Right lobe of liver (tissue), 6 donors: Measurements from ENCODE around the gene LRP5. TPM values are rescaled to one million over a fixed set of nuclear protein-coding genes. Genes with fewer than 3 reads are reported as not detected.
A peak's percentile ranks its signal among the peaks of the same experiment; 100 is the strongest.

Source experiments
- ATAC-seq, 4 donors: fragments of 200-7000 bp; cut with Tn5 transposase; one replicate each; pipeline ENCODE4 v1.9.1; 2020; ENCODE audit warnings: mild to moderate bottlenecking in 4 of 4, moderate library complexity in 4 of 4
- DNase-seq, 3 donors: peaks; one replicate each; pipeline ENCODE4 v3.0.0-alpha.2; 2020
- H3K27ac ChIP-seq, 3 donors: fragments of 200-600 bp; one replicate each; pipeline ENCODE4 v1.8.0; 2022
- H3K27me3 ChIP-seq, 2 donors: fragments of 200-600 bp; one replicate each; pipeline ENCODE4 v1.8.0; 2022
- H3K36me3 ChIP-seq, 4 donors: fragments of 200-600 bp; sonication (generic) in 1 of 4; one replicate each; pipeline versions ENCODE4 v1.5.1 to v1.8.0; 2017 to 2022; ENCODE audit warnings: control low read depth in 1 of 4
- H3K4me1 ChIP-seq, 4 donors: fragments of 200-600 bp; sonication (generic) in 1 of 4; one replicate each; pipeline versions ENCODE4 v1.5.1 to v1.8.0; 2017 to 2022; ENCODE audit warnings: control low read depth in 1 of 4
- H3K4me3 ChIP-seq, 3 donors: fragments of 200-600 bp; one replicate each; pipeline ENCODE4 v1.8.0; 2022
- H3K9me3 ChIP-seq, 4 donors: fragments of 200-600 bp; sonication (generic) in 1 of 4; one replicate each; pipeline versions ENCODE4 v1.5.1 to v1.8.0; 2017 to 2022; ENCODE audit warnings: control low read depth in 1 of 4
- POLR2A ChIP-seq: fragments of 450-650 bp; IDR thresholded peaks from one replicate; pipeline ENCODE4 v1.6.1; 2017; ENCODE audit warnings: antibody characterized with exemption, mild to moderate bottlenecking
- WGBS: methylation state at CpG from one replicate; pipeline ENCODE4 v1.1.6; 2018; ENCODE audit warnings: low coverage, low lambda C conversion rate; ENCODE audit not compliant: insufficient coverage; ENCODE audit errors: missing lambda C conversion rate; 5-methylcytosine and 5-hydroxymethylcytosine counted together
- intact Hi-C, 2 donors: fragments of 100-400 bp; cut with DNase I; formaldehyde crosslinking; loops; one replicate each; pipeline versions ENCODE4 v1.11.2 to v1.14.1; 2022
- total RNA-seq, 6 experiments: library from RNA; depleted of rRNA in 2 of 6; stranded (reverse); fragments of >200 nt in 2 of 6; fragmentation: NEBNext Ultra II Directional in 3 of 6; extraction: Animal tissue kit (Norgen Biotek cat#: 25700) in 3 of 6; gene quantifications; one replicate each; pipeline versions ENCODE4 v1.1.0 to v1.2.4, GENCODE V29; 2016 to 2023
- TF ChIP-seq, protein P1 (sequence below), 4 donors: fragments of 200-600 bp in 3 of 4; fragments of 450-650 bp in 1 of 4; IDR thresholded peaks; one replicate each; pipeline versions ENCODE4 v1.5.1 to v1.8.0; 2016 to 2022; ENCODE audit warnings: antibody characterized with exemption in 4 of 4, mild to moderate bottlenecking in 2 of 4
- donor health status: DM: no; HTN: yes; CAD: no.
- donor health status: DM: no; HTN: no; CAD: no.
- donor health status: DM: no; HTN: no; CAD: no.
- donor health status: DM: no; HTN: yes; CAD: no.
- donor health status: DM: no; HTN: yes; CAD: no.

Gene LRP5
- total RNA-seq, 6 experiments from 2014 or later: 74.4 to 120 (median 88.2) TPM

DNA sequence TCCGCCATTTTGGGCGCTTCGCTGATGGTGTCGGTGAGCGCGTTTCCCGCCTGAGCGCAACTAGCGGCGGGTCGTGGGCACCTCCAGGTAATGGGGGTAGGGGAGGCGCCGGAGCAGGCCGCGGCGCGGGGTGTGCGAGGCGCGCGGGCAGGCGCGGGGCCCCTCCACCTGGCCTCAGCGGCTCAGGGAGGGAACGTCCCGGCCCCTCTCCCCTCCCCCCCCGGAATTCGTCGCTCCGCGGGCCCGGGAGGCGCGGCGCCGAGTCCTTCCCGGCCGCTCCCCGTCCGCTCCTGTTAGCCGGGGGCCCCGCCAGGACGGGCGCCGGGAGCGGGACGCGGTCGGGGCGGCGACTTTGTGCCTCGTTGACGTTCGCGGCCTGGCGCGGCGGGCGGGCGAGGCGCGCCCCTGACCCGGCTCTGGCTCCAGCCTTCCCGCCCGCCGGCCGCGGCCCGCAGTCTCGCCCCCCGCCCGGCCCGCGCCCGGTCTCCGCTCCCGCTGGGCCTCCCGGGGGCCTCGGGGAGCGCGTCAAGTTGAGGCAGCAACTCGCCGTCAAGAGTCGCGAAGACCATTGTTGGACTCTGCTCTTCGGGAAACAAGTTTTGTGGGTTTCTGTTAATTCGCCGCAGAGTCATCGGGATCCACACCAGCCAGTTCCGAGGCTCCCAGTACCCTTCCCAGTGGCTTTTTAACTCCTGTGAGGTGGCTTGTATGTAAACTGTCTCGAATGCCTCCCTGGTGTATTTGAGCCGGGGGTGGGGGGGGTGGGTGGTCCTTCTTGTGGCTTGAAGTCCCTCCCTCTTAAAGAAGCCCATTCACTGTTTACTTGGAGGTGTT lies 148.6 kb downstream of the LRP5 start, which contains the start of gene PPP6R3:
Gene PPP6R3, plus strand, starts transcription at position 12 of the 834 bp plus-strand sequence. CDS start 76,913 bp downstream, outside the sequence.
- H3K27ac ChIP-seq: peak within 1 kb of the TSS; percentile 91 to 94 (median 94)
- ATAC-seq (peak; percentile 18 to 61 (median 46)), DNase-seq (peak in 1 of 3 donors; percentile 54)
- no peaks in the 10 kb centered on the region for H3K27me3 ChIP-seq
- TF ChIP-seq, protein P1, sequence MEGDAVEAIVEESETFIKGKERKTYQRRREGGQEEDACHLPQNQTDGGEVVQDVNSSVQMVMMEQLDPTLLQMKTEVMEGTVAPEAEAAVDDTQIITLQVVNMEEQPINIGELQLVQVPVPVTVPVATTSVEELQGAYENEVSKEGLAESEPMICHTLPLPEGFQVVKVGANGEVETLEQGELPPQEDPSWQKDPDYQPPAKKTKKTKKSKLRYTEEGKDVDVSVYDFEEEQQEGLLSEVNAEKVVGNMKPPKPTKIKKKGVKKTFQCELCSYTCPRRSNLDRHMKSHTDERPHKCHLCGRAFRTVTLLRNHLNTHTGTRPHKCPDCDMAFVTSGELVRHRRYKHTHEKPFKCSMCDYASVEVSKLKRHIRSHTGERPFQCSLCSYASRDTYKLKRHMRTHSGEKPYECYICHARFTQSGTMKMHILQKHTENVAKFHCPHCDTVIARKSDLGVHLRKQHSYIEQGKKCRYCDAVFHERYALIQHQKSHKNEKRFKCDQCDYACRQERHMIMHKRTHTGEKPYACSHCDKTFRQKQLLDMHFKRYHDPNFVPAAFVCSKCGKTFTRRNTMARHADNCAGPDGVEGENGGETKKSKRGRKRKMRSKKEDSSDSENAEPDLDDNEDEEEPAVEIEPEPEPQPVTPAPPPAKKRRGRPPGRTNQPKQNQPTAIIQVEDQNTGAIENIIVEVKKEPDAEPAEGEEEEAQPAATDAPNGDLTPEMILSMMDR (IDR thresholded peaks at IDR 0.05): no peak
- peak; percentile 37 for TF ChIP-seq POLR2A
- H3K9me3 ChIP-seq: no peaks in the 10 kb centered on the region
- 0% methylated on average over 5 of the region's 92 CpGs for WGBS
- peaks cover 0 to 46% (median 12%) of the 10 kb centered on the region in 4 donors for H3K4me1 ChIP-seq
- peak within 1 kb of the TSS; percentile 87 to 95 (median 89) for H3K4me3 ChIP-seq
- intact Hi-C loops: no loop called here
- no peaks in the 10 kb centered on the region for H3K36me3 ChIP-seq

DNA sequence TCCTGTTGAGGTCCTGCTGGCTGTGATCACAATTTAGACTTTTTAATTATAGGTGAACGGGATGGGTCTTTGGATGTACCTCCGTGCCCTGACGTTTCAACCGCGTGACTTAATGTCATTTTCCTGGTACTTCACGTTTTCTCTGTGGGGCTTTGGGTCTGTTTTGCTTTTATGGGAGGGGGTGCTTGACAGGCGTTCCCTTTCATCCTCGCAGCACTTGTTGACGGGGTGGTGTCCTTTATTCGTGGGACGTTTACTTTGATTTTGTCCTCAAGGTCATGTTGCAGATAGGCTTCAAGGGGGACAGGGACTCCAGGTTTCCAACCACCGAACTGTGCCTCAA lies 149.2 kb downstream of the LRP5 start:
- no peaks in the 10 kb centered on the region for H3K36me3 ChIP-seq
- peaks cover 0 to 46% (median 10%) of the 10 kb centered on the region in 4 donors for H3K4me1 ChIP-seq
- H3K27me3 ChIP-seq: no peaks in the 10 kb centered on the region
- DNase-seq (peak in 1 of 3 donors; percentile 30), ATAC-seq (no peak)
- no peaks in the 10 kb centered on the region for H3K9me3 ChIP-seq
- WGBS: under 1% methylated on average over 12 of the region's 12 CpGs
- peak overlapping the region; percentile 87 to 95 (median 89) for H3K4me3 ChIP-seq
- TF ChIP-seq, protein P1 (IDR thresholded peaks at IDR 0.05): no peak
- TF ChIP-seq POLR2A: no peak
- intact Hi-C loops: no loop called here
- peak overlapping the region in 2 of 3 donors; percentile 91 to 94 for H3K27ac ChIP-seq

DNA sequence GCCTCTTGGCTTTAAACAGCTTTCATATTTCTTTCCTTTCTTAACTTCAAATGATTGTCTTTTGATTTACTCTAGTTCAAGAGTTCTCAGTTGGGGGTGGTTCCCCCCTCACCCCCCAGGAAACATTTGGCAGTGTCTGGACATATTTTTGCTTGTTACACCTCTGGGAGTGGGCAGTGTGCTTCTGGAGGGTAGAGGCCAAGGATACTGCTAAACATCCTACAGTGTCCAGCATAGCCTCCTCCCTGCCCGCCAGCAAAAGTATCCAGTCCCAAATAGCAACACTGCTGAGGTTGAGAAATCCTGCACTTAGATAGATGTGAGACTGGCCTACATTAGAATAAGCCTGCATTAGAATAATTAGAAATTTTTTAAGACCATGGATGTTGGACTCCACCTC lies 151.3 kb downstream of the LRP5 start:
- peaks cover 0 to 52% (median 16%) of the 10 kb centered on the region in 4 donors for H3K4me1 ChIP-seq
- DNase-seq (peak in 1 of 3 donors; percentile 32), ATAC-seq (no peak)
- H3K36me3 ChIP-seq: no peaks in the 10 kb centered on the region
- H3K9me3 ChIP-seq: no peaks in the 10 kb centered on the region
- H3K4me3 ChIP-seq: no peak overlapping the region
- no CpG with 5 or more reads among the region's 1 CpG for WGBS
- intact Hi-C loops: no loop called here
- H3K27ac ChIP-seq: no peak overlapping the region
- TF ChIP-seq, protein P1 (IDR thresholded peaks at IDR 0.05): no peak
- no peak for TF ChIP-seq POLR2A
- H3K27me3 ChIP-seq: no peaks in the 10 kb centered on the region

DNA sequence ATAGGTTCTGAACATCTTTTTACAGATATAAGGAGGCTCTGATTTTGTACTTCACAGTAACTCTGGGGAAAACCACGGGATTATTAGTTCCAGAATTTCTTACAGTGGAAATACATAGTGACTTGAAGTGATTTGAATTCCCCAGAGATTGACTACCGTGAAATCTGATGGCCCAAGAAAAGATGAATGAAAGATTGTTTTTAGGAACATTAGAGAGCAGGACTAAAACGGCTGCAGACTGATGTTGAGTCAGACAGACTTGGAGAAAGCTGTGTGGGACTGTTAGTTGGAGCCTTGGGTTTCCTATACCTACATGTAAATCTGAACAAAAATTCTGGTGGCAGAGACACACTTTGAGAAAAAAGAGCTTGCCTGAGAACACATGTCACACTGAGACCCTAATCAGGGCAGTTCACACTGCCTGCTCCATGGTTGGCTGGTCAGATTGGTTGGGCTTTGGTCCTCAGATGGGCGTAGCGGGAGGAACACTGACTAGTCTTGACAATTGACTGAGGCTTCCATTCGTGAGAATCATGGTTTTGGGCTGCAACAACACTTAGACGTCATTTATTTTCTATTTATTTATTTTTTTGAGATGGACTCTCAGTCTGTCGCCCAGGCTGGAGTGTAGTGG lies 154.9 kb downstream of the LRP5 start:
- H3K27ac ChIP-seq: no peak overlapping the region
- intact Hi-C loops: no loop called here
- DNase-seq: no peak
- H3K9me3 ChIP-seq: no peaks in the 10 kb centered on the region
- 83% methylated on average over 7 of the region's 8 CpGs for WGBS
- H3K27me3 ChIP-seq: no peaks in the 10 kb centered on the region
- peaks cover 0 to 73% (median 25%) of the 10 kb centered on the region in 4 donors for H3K4me1 ChIP-seq
- no peak for TF ChIP-seq POLR2A
- TF ChIP-seq, protein P1 (IDR thresholded peaks at IDR 0.05): no peak
- ATAC-seq: no peak
- H3K36me3 ChIP-seq: no peaks in the 10 kb centered on the region
- H3K4me3 ChIP-seq: no peak overlapping the region
